HG02678 (cell line): ENCODE data around the gene MYD88.

Experiments used
- ATAC-seq: cut with Tn5 transposase; IDR thresholded peaks from one replicate; pipeline ENCODE4 v1.9.1; 2021; ENCODE audit warnings: mild to moderate bottlenecking, moderate library complexity; ENCODE audit not compliant: unreplicated experiment

The MYD88 gene

GRCh38 chr3:38138349-38139190, at the start of gene MYD88:
Gene MYD88 (plus strand): TSS chr3:38138661. CDS start chr3:38138701, 40 bp downstream.
- ATAC-seq: peak; percentile 41

- ATAC-seq: no peak
These were observed 49.3 kb upstream of the MYD88 start for GRCh38 chr3:38089163-38089562.

GRCh38 chr3:38090453-38090852, 48.0 kb upstream of the MYD88 start:
- ATAC-seq: no peak

GRCh38 chr3:38094999-38095398, 43.5 kb upstream of the MYD88 start:
- no peak for ATAC-seq

GRCh38 chr3:38095669-38096483, 42.6 kb upstream of the MYD88 start:
- no peak for ATAC-seq

GRCh38 chr3:38097446-38098375, 40.8 kb upstream of the MYD88 start:
- ATAC-seq: no peak

GRCh38 chr3:38098376-38098723, 40.1 kb upstream of the MYD88 start:
- ATAC-seq: no peak

- ATAC-seq: no peak
These were observed 38.9 kb upstream of the MYD88 start for GRCh38 chr3:38099518-38099917.

GRCh38 chr3:38100498-38100897, 38.0 kb upstream of the MYD88 start:
- ATAC-seq: no peak

- no peak for ATAC-seq
These were observed 36.5 kb upstream of the MYD88 start for GRCh38 chr3:38101811-38102443.

- ATAC-seq: no peak
These were observed 36.0 kb upstream of the MYD88 start for GRCh38 chr3:38102444-38102814.

- no peak for ATAC-seq
These were observed 32.9 kb upstream of the MYD88 start for GRCh38 chr3:38105525-38105924.

GRCh38 chr3:38107911-38108648, 30.4 kb upstream of the MYD88 start:
- no peak for ATAC-seq

- no peak for ATAC-seq
These were observed 29.5 kb upstream of the MYD88 start for GRCh38 chr3:38108649-38109579.

GRCh38 chr3:38109580-38110313, 28.7 kb upstream of the MYD88 start:
- no peak for ATAC-seq

- no peak for ATAC-seq
These were observed 28.0 kb upstream of the MYD88 start for GRCh38 chr3:38110314-38111050.

GRCh38 chr3:38111201-38111600, 27.3 kb upstream of the MYD88 start:
- no peak for ATAC-seq
